HepG2 (cell line): ENCODE measurements around the gene LRSAM1. TPM values are rescaled to one million over a fixed set of nuclear protein-coding genes. Genes with fewer than 3 reads are reported as not detected.

Experiments
- ATAC-seq: fragments of 200-7000 bp; cut with Tn5 transposase; 3 replicates; pipeline ENCODE4 v1.9.1; 2020; ENCODE audit warnings: mild to moderate bottlenecking, moderate library complexity
- BruUV-seq: library from RNA; stranded (reverse); fragments of 400-500 nt; replicated peaks from 2 replicates; lab custom pipeline; 2021; lab: Mats Ljungman, UMichigan
- CTCF ChIA-PET: fragments of 300-600 bp; formaldehyde crosslinking; extraction: SDS; loops from one replicate; lab custom pipeline; 2021; ENCODE audit warnings: low total read pairs, inconsistent platforms, low intra/inter-chr PET ratio; lab: Yijun Ruan, JAX
- POLR2A ChIA-PET: fragments of 350-600 bp; sonication (Branson Sonifier 250); formaldehyde crosslinking; loops from one replicate; lab custom pipeline; 2020; ENCODE audit warnings: antibody characterized with exemption, inconsistent platforms; lab: Yijun Ruan, JAX
- DNase-seq: peaks from one replicate; pipeline ENCODE4 v3.0.0-alpha.2; 2015; ENCODE audit warnings: low spot score
- FAIRE-seq: peaks from 3 replicates; lab custom pipeline; 2011; peaks lifted over from hg19 to GRCh38; lab: Jason Lieb, UNC
- H2AFZ ChIP-seq: one replicate; pipeline ENCODE4 v1.6.1; 2011; ENCODE audit warnings: low read length, inconsistent platforms
- H3K27ac ChIP-seq: fragments of 300-600 bp; 3 replicates; pipeline ENCODE4 v1.8.0; 2011; ENCODE audit warnings: mixed run types, mild to moderate bottlenecking, mixed read lengths, low read length, inconsistent platforms; ENCODE audit not compliant: insufficient read depth; ENCODE audit errors: extremely low read length
- H3K27me3 ChIP-seq, 2 experiments: fragments of 200-600 bp in 1 of 2; 2 replicates in 1 of 2; 3 replicates in 1 of 2; pipeline versions ENCODE4 v1.6.0 to v1.8.0; 2011; ENCODE audit warnings: low read length in 2 of 2, mild to moderate bottlenecking in 2 of 2, moderate library complexity in 2 of 2, inconsistent platforms in 1 of 2; ENCODE audit not compliant: insufficient read depth in 2 of 2, control insufficient read depth in 1 of 2
- H3K36me3 ChIP-seq, 2 experiments: fragments of 200-600 bp in 1 of 2; replicated peaks in 1 of 2; 2 replicates in 1 of 2; 3 replicates in 1 of 2; pipeline versions ENCODE4 v1.5.1 to v1.8.0; 2011; ENCODE audit warnings: low read length in 2 of 2, inconsistent platforms in 1 of 2; ENCODE audit not compliant: insufficient read depth in 2 of 2, control insufficient read depth in 1 of 2
- H3K4me1 ChIP-seq: 2 replicates; pipeline ENCODE4 v1.5.1; 2012; ENCODE audit warnings: low read length, inconsistent platforms; ENCODE audit not compliant: insufficient read depth
- H3K4me2 ChIP-seq: 2 replicates; pipeline ENCODE4 v1.6.0; 2011; ENCODE audit warnings: low read depth, low read length, inconsistent platforms
- H3K4me3 ChIP-seq, 3 experiments: fragments of 200-600 bp in 1 of 3; sonication (generic), shearing (Covaris generic) in 1 of 3; replicated peaks in 1 of 3; 2 replicates each; pipeline ENCODE4 v1.5.1; 2011 to 2016; ENCODE audit warnings: low read length in 3 of 3, inconsistent platforms in 2 of 3, low read depth in 2 of 3, mild to moderate bottlenecking in 2 of 3, control low read depth in 1 of 3, mixed read lengths in 1 of 3; ENCODE audit not compliant: insufficient read depth in 1 of 3
- H3K79me2 ChIP-seq: one replicate; pipeline ENCODE4 v1.6.1; 2011; ENCODE audit warnings: low read length, inconsistent platforms; ENCODE audit not compliant: insufficient read depth
- H3K9ac ChIP-seq: 2 replicates; pipeline ENCODE4 v1.6.0; 2011; ENCODE audit warnings: mild to moderate bottlenecking, low read depth, low read length, inconsistent platforms; ENCODE audit not compliant: insufficient read depth
- H3K9me3 ChIP-seq: 2 replicates; pipeline ENCODE4 v1.5.1; 2012; ENCODE audit warnings: mild to moderate bottlenecking, low read length
- H4K20me1 ChIP-seq: 2 replicates; pipeline ENCODE4 v1.6.0; 2011; ENCODE audit warnings: inconsistent platforms, mild to moderate bottlenecking, low read length, moderate library complexity; ENCODE audit not compliant: insufficient read depth
- CEBPB ChIP-seq: IDR thresholded peaks from 2 replicates; pipeline ENCODE4 v1.6.1; 2011; ENCODE audit warnings: low read depth, low read length, improper control_type of control experiment, borderline replicate concordance
- JUN ChIP-seq: sonication (generic); formaldehyde crosslinking; IDR thresholded peaks from 2 replicates; pipeline ENCODE4 v1.4.0; 2020; ENCODE audit warnings: mild to moderate bottlenecking, missing genetic modification reagents
- KLF16 ChIP-seq, 2 experiments: sonication (generic) in 1 of 2; formaldehyde crosslinking in 1 of 2; IDR thresholded peaks; 2 replicates each; pipeline versions ENCODE4 v1.6.1 to v1.8.0; 2016 to 2023; ENCODE audit warnings: missing genetic modification reagents in 2 of 2, missing compliant biosample characterization in 1 of 2
- KMT2B ChIP-seq: IDR thresholded peaks from 2 replicates; pipeline ENCODE4 v1.6.1; 2016; ENCODE audit warnings: missing genetic modification reagents, missing compliant biosample characterization
- MTA1 ChIP-seq: sonication (generic); formaldehyde crosslinking; IDR thresholded peaks from 2 replicates; pipeline ENCODE4 v1.4.0; 2020; ENCODE audit warnings: missing genetic modification reagents, mild to moderate bottlenecking, borderline replicate concordance
- NFKBIZ ChIP-seq: IDR thresholded peaks from 2 replicates; pipeline ENCODE4 v1.6.1; 2018; ENCODE audit warnings: missing genetic modification reagents, missing compliant biosample characterization
- SMC3 ChIP-seq: IDR thresholded peaks from 2 replicates; pipeline ENCODE4 v1.6.1; 2011; ENCODE audit warnings: low read length, improper control_type of control experiment
- YEATS4 ChIP-seq: sonication (generic); formaldehyde crosslinking; IDR thresholded peaks from 2 replicates; pipeline ENCODE4 v1.4.0; 2020; ENCODE audit warnings: missing genetic modification reagents, borderline replicate concordance
- ZBTB33 ChIP-seq: sonication (generic); formaldehyde crosslinking; IDR thresholded peaks from 2 replicates; pipeline ENCODE4 v1.4.0; 2020; ENCODE audit warnings: missing genetic modification reagents
- ZNF691 ChIP-seq: sonication (generic); formaldehyde crosslinking; IDR thresholded peaks from 2 replicates; pipeline ENCODE4 v1.4.0; 2020; ENCODE audit warnings: missing genetic modification reagents, low read depth, mild to moderate bottlenecking, borderline replicate concordance
- ZNF724P ChIP-seq: sonication (generic); formaldehyde crosslinking; IDR thresholded peaks from 2 replicates; pipeline ENCODE4 v1.8.0; 2022; ENCODE audit warnings: missing genetic modification reagents, borderline replicate concordance
- ZNF770 ChIP-seq: sonication (generic); formaldehyde crosslinking; IDR thresholded peaks from 2 replicates; pipeline ENCODE4 v1.5.0; 2020; ENCODE audit warnings: mild to moderate bottlenecking, missing genetic modification reagents
- WGBS: methylation state at CpG from one replicate; pipeline ENCODE4 v1.1.6; 2017; ENCODE audit warnings: low lambda C conversion rate; 5-methylcytosine and 5-hydroxymethylcytosine counted together
- in situ Hi-C: cut with HindIII; loops from 2 replicates; pipeline ENCODE4 v1.10.0; 2017; ENCODE audit warnings: low pct_unique_long_range_greater_than_20kb; ENCODE audit not compliant: extremely low pct_ligation_motif_present
- intact Hi-C: fragments of 100-400 bp; cut with micrococcal nuclease; formaldehyde crosslinking; loops from one replicate; pipeline ENCODE4 v1.10.0; 2022; ENCODE audit not compliant: unreplicated experiment
- polyA plus RNA-seq, 8 experiments: library from polyadenylated mRNA; depleted of rRNA in 3 of 8; stranded (reverse) in 7 of 8; unstranded in 1 of 8; fragments of >200 nt; fragmentation: Illumina TruSeq in 4 of 8; extraction: Trizol in 4 of 8; gene quantifications; 2 replicates each; pipeline versions ENCODE4 v1.2.1 to v1.2.3, GENCODE V29; 2011 to 2016; ENCODE audit warnings: low read depth in 4 of 8, missing spikeins in 1 of 8, mixed read lengths in 1 of 8; ENCODE audit not compliant: insufficient read depth in 1 of 8
- total RNA-seq, 5 experiments: library from RNA; depleted of rRNA; stranded (reverse); fragments of >200 nt; fragmentation: Illumina TruSeq; extraction: Trizol; gene quantifications; 2 replicates each; pipeline ENCODE4 v1.2.3, GENCODE V29; 2016; ENCODE audit warnings: low read depth in 1 of 5
- TF ChIP-seq, protein P1 (sequence below): sonication (generic); formaldehyde crosslinking; IDR thresholded peaks from 2 replicates; pipeline ENCODE4 v1.4.0; 2020; ENCODE audit warnings: missing genetic modification reagents, mild to moderate bottlenecking, borderline replicate concordance
- TF ChIP-seq, protein P2 (sequence below): sonication (generic); formaldehyde crosslinking; IDR thresholded peaks from 2 replicates; pipeline ENCODE4 v1.8.1; 2023; ENCODE audit warnings: mild to moderate bottlenecking, inconsistent platforms, moderate library complexity, missing genetic modification reagents, borderline replicate concordance

Gene LRSAM1
- total and polyA plus RNA-seq, 2 of the 13 experiments (the other 11 are each of a cell fraction or from before 2014, with no cell fraction given): 8.7 to 10.2 TPM

GRCh38 chr9:127539259-127539981 is 88.1 kb downstream of the LRSAM1 start:
- H3K79me2 ChIP-seq: peaks cover 30% of the 10 kb centered on the region
- DNase-seq: no peak
- no peak overlapping the region for H3K9ac ChIP-seq
- H3K27me3 ChIP-seq: no peaks in the 10 kb centered on the region
- BruUV-seq: no TSS peak
- intact Hi-C loops: no loop called here
- ChIA-PET POLR2A (interaction anchor here (1.0 kb wide), 1 partner anchor 40 kb away, joined by 4 read pairs; no protein-coding TSS in a partner anchor), CTCF (no interaction called here)
- H3K4me2 ChIP-seq: no peak overlapping the region
- no peak overlapping the region for H3K27ac ChIP-seq
- no peaks in the 10 kb centered on the region for H3K9me3 ChIP-seq
- FAIRE-seq: no peak
- WGBS: 84% methylated on average over 11 of the region's 17 CpGs
- H2AFZ ChIP-seq: no peak overlapping the region
- ATAC-seq: no peak
- H3K4me3 ChIP-seq: no peak overlapping the region
- in situ Hi-C loops: no loop called here
- no peaks in the 10 kb centered on the region for H3K4me1 ChIP-seq
- H3K36me3 ChIP-seq: peaks cover 0 to 2% of the 10 kb centered on the region in 2 experiments; a peak in 4 of 5 replicates
- peaks cover 14% of the 10 kb centered on the region for H4K20me1 ChIP-seq
- TF ChIP-seq KMT2B: no peak
- no peak for TF ChIP-seq KLF16 (CRISPR knock-in tag; IDR thresholded peaks at IDR 0.05)
- TF ChIP-seq ZNF724P (CRISPR knock-in tag): no peak
- TF ChIP-seq SMC3: no peak
- no peak for TF ChIP-seq ZNF770 (CRISPR knock-in tag)
- no peak for TF ChIP-seq JUN
- TF ChIP-seq CEBPB: peak; percentile 22; the same call in 1 of the 2 replicates
- no peak for TF ChIP-seq ZNF691 (CRISPR knock-in tag)
- TF ChIP-seq, protein P1, sequence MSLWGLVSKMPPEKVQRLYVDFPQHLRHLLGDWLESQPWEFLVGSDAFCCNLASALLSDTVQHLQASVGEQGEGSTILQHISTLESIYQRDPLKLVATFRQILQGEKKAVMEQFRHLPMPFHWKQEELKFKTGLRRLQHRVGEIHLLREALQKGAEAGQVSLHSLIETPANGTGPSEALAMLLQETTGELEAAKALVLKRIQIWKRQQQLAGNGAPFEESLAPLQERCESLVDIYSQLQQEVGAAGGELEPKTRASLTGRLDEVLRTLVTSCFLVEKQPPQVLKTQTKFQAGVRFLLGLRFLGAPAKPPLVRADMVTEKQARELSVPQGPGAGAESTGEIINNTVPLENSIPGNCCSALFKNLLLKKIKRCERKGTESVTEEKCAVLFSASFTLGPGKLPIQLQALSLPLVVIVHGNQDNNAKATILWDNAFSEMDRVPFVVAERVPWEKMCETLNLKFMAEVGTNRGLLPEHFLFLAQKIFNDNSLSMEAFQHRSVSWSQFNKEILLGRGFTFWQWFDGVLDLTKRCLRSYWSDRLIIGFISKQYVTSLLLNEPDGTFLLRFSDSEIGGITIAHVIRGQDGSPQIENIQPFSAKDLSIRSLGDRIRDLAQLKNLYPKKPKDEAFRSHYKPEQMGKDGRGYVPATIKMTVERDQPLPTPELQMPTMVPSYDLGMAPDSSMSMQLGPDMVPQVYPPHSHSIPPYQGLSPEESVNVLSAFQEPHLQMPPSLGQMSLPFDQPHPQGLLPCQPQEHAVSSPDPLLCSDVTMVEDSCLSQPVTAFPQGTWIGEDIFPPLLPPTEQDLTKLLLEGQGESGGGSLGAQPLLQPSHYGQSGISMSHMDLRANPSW (CRISPR knock-in tag): no peak
- TF ChIP-seq YEATS4: no peak
- no peak for TF ChIP-seq NFKBIZ
- TF ChIP-seq MTA1 (CRISPR knock-in tag): no peak
- TF ChIP-seq, protein P2, sequence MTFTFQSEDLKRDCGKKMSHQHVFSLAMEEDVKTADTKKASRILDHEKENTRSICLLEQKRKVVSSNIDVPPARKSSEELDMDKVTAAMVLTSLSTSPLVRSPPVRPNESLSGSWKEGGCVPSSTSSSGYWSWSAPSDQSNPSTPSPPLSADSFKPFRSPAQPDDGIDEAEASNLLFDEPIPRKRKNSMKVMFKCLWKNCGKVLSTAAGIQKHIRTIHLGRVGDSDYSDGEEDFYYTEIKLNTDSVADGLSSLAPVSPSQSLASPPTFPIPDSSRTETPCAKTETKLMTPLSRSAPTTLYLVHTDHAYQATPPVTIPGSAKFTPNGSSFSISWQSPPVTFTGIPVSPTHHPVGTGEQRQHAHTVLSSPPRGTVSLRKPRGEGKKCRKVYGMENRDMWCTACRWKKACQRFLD: no peak
- TF ChIP-seq ZBTB33: peak; percentile 29; the same call in 1 of the 2 replicates
